ENCODE measurements around the gene PDE4C. TPM values are rescaled to one million over a fixed set of nuclear protein-coding genes. Genes with fewer than 3 reads are reported as not detected.

The PDE4C gene
- total and polyA plus RNA-seq, 10 donors = 0.07 to 7.6 (median 1.8) TPM

GRCh38 chr19:18227781-18228271 lies 1.6 kb upstream of the PDE4C start:
- no peak overlapping the region for H3K4me3 ChIP-seq
- H3K4me1 ChIP-seq = peaks cover 18 to 52% (median 39%) of the 10 kb centered on the region in 6 donors
- intact Hi-C loops (cut with DNase I; ENCODE audit: low total_unique reads) = no loop called here
- WGBS, 5 donors = 54 to 68% (median 65%) methylated on average over 6 of the region's 6 CpGs
- DNase-seq = no peak
- peaks cover 0 to 2% (median 0%) of the 10 kb centered on the region in 8 donors for H3K9me3 ChIP-seq
- TF ChIP-seq POLR2A (IDR thresholded peaks at IDR 0.05) (no peak), POLR2AphosphoS5 (IDR thresholded peaks at IDR 0.05) (no peak), CTCF (IDR thresholded peaks at IDR 0.05 in 8 of 11, conservative IDR thresholded peaks at IDR 0.05 in 3 of 11) (no peak)
- no peaks in the 10 kb centered on the region for H3K36me3 ChIP-seq
- H3K27ac ChIP-seq = no peak overlapping the region
- H3K27me3 ChIP-seq (replicated peaks in 1 of 7) = peaks cover 4 to 100% (median 61%) of the 10 kb centered on the region in 7 donors

GRCh38 chr19:18226956-18227780 lies 930 bp upstream of the PDE4C start:
- TF ChIP-seq POLR2A (IDR thresholded peaks at IDR 0.05) (no peak), POLR2AphosphoS5 (IDR thresholded peaks at IDR 0.05) (peak in 1 of 3 donors; percentile 18), CTCF (IDR thresholded peaks at IDR 0.05 in 8 of 11, conservative IDR thresholded peaks at IDR 0.05 in 3 of 11) (no peak)
- H3K27me3 ChIP-seq (replicated peaks in 1 of 7) = peaks cover 3 to 100% (median 54%) of the 10 kb centered on the region in 7 donors
- intact Hi-C loops (cut with DNase I; ENCODE audit: low total_unique reads) = no loop called here
- no peak for DNase-seq
- no peak overlapping the region for H3K27ac ChIP-seq
- no peak overlapping the region for H3K4me3 ChIP-seq
- WGBS, 5 donors = 75 to 85% (median 83%) methylated on average over 18 of the region's 18 CpGs
- no peaks in the 10 kb centered on the region for H3K9me3 ChIP-seq
- H3K36me3 ChIP-seq = no peaks in the 10 kb centered on the region
- H3K4me1 ChIP-seq = peaks cover 18 to 46% (median 38%) of the 10 kb centered on the region in 6 donors

- intact Hi-C loops (cut with DNase I; ENCODE audit: low total_unique reads) = no loop called here
- Histone ChIP-seq H3K4me1 (peaks cover 18 to 41% (median 30%) of the 10 kb centered on the region in 6 donors), H3K9me3 (no peaks in the 10 kb centered on the region), H3K27ac (peak overlapping the region in 7 of 8 donors; percentile 32 to 80 (median 58)), H3K36me3 (no peaks in the 10 kb centered on the region), H3K27me3 (replicated peaks in 1 of 7) (peaks cover 3 to 100% (median 64%) of the 10 kb centered on the region in 7 donors), H3K4me3 (peak overlapping the region in 4 of 8 donors; percentile 37 to 70 (median 42))
- DNase-seq = no peak
- WGBS, 5 donors = 8 to 24% (median 20%) methylated on average over 15 to 16 of the region's 16 CpGs
- no peak for TF ChIP-seq CTCF (IDR thresholded peaks at IDR 0.05 in 8 of 11, conservative IDR thresholded peaks at IDR 0.05 in 3 of 11)
- TF ChIP-seq POLR2AphosphoS5 (IDR thresholded peaks at IDR 0.05) = peak in 1 of 3 donors; percentile 6
- TF ChIP-seq POLR2A (IDR thresholded peaks at IDR 0.05) = no peak
Observed at GRCh38 chr19:18225355-18225701, 910 bp downstream of the PDE4C start.
